NB4 (cell line): ENCODE results near the gene CDCP2.

ENCODE experiments used
- POLR2A ChIP-seq: IDR thresholded peaks from 2 replicates; pipeline ENCODE4 v1.6.1; 2011; ENCODE audit warnings: mild to moderate bottlenecking; ENCODE audit not compliant: insufficient read length; ENCODE audit errors: extremely low read depth
- TF ChIP-seq, protein P1 (sequence below): IDR thresholded peaks from one replicate; pipeline ENCODE4 v1.5.1; 2012; ENCODE audit warnings: low read depth, low read length

DNA sequence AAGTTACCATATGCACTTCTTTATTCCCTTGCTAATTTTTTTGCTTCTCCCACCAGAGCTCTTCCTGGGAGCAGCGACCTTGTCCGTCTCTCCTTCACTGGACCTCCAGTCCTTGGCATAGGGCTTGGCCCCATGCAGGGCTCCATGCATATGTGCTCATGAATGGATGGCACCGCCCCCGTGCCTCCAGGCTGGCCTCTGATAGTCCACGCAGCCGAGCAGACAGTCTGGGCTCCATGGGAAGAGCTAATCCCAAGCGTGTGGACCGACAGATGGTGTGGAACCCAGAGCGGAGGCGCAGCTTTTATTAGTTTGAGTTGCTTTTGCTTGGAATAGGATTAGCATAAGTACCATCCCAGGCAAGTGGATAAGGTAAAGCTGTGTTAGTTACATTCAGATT, 41.8 kb downstream of the CDCP2 start:
- TF ChIP-seq, protein P1, sequence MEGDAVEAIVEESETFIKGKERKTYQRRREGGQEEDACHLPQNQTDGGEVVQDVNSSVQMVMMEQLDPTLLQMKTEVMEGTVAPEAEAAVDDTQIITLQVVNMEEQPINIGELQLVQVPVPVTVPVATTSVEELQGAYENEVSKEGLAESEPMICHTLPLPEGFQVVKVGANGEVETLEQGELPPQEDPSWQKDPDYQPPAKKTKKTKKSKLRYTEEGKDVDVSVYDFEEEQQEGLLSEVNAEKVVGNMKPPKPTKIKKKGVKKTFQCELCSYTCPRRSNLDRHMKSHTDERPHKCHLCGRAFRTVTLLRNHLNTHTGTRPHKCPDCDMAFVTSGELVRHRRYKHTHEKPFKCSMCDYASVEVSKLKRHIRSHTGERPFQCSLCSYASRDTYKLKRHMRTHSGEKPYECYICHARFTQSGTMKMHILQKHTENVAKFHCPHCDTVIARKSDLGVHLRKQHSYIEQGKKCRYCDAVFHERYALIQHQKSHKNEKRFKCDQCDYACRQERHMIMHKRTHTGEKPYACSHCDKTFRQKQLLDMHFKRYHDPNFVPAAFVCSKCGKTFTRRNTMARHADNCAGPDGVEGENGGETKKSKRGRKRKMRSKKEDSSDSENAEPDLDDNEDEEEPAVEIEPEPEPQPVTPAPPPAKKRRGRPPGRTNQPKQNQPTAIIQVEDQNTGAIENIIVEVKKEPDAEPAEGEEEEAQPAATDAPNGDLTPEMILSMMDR: no peak
- no peak for TF ChIP-seq POLR2A
